ENCODE data around the gene ARID1A. TPM values are rescaled to one million over a fixed set of nuclear protein-coding genes. Genes with fewer than 3 reads are reported as not detected.
"Not testable (repeated sequence)": the region's sequence is repeated elsewhere in the genome, so short reads cannot be mapped to it uniquely, and the experiment has no call there.

The ARID1A gene
- total RNA-seq, 1 donor from 2014 or later, result 7.3 TPM

DNA sequence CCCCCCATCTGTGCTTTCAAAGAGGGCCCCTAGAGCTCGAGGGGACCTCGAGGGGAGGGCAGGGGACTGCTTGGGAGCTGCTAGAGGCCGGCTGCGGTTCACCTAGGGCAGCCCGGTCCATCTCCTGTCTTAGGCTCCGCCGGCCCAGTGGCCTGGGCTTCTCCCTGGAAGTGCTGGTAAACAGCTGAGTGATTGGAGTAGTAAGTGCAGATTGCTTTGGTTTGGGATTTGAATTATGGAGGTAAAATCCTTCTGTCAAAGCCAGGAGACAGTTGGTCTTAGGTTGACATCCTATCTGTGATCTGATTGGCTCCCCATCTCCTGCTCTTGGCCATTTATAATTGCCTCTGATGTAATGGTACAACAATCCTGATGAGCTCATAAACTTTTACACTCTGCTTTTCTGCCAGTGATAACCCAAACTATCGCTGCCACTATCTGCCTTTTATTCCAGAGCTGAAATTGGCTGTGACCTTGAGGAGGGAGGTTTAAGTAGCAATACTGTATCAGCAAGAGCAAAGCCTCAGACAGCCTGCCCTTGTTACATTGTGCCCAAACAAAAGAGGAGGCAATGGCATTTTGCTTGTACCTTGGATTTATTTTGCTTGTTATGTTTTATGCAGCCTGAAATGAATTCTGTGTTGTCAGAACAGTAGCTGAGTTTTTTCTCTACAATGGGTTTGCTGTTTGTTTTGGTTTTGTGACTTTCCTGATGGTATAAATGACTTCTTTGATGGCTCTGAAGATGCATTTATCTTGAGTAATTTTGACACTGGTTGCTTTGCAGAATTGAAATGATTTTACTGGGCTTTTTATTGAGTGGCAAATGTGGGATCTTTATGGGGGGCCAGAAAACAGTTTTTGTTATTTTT lies 2.4 kb downstream of the ARID1A start:
- DNase-seq (ENCODE audit: low read depth in 2 of 2), result peak; percentile 94 to 97

- no peak for DNase-seq (ENCODE audit: low read depth in 2 of 2)
Measured at GRCh38 chr1:26700711-26701110, 4.9 kb downstream of the ARID1A start.

- DNase-seq (ENCODE audit: low read depth in 2 of 2), result no peak
Measured at GRCh38 chr1:26701266-26701994, 5.6 kb downstream of the ARID1A start.

DNA sequence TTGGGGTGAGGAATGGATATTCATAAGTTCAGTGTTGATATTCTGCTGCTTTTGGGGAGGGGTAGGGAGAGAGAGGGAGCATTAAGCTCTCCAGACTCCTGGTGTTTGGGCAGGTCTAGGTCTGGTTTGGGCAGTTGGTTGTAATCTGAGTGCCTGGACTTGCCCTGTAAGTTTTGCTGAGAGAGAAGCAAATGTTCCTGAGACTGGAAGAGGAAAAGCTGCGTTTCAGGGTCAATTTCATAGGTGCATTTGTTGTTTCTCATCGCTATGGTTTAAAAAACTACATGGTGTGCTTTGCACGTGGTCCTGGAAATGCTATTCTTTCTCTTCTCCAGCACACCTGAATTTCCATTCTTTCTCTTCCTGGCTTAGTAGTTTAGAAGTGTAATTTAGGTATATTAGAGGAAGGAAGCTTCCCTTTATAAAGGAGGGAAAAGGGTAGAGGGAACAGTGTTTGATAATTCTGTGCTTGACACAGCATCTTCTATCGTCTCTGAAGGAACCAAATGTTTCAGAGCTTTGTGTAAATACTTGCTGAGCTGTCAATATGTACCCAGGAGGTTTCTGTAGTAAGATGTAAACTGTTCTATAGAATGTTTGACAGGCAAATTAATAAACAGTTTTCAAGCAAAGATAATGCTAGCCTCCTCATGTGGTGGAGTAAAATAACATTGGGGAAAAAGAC lies 6.3 kb downstream of the ARID1A start:
- no peak for DNase-seq (ENCODE audit: low read depth in 2 of 2)

DNA sequence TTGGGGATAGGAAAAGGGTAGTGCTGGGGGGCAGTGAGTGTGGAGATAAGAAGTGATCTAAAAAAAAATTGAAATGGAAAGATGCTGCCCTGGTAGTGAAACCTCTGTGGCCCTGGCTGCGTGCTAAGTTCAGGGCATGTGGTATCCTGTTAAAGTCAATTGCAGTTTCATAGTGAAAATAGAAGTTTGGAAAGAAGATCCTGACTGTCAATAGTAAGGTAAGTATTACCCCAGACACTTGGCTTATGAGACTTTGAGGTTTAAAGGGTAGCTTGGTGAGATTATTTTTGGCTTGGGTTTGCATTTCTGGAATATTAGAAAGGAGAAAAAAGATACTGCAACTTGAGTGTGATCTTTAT lies 6.8 kb downstream of the ARID1A start:
- DNase-seq (ENCODE audit: low read depth in 2 of 2), result no peak

GRCh38 chr1:26703478-26703877 lies 7.7 kb downstream of the ARID1A start:
- no peak for DNase-seq (ENCODE audit: low read depth in 2 of 2)

DNA sequence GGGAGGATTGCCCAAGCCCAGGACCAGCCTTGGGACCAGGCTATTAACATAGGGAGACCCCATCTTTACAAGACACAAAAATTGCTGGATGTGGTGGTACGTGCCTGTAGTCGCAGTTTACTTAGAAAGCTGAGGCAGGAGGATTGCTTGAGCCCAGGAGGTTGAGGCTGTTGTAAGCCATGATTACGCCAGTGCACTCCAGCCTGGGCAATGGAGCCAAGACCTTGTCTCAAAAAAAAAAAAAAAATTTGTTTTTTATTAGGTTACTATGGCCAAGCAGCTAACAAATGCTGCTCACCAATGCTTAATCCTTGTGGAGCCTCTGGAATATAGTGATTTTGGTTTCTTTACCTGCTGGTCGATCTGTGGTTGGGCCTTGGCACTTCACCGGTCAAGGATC lies 8.8 kb downstream of the ARID1A start:
- no peak for DNase-seq (ENCODE audit: low read depth in 2 of 2)

DNA sequence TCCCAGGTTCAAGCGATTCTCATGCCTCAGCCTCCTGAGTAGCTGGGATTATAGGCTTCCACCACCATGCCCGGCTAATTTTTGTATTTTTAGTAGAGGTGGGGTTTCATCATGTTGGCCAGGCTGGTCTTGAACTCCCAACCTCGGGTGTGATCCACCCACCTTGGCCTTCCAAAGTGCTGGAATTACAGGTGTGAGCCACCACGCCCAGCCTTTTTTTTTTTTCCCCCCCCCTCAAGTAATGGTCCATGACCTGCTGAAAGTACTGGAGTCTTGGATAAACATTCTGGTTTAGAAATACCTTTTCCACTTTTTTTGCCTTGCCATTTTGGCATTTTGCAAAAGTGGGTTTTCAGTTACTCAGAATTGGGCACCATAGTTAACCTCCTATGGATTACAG lies 9.4 kb downstream of the ARID1A start:
- not testable (repeated sequence) for DNase-seq (ENCODE audit: low read depth in 2 of 2)

DNA sequence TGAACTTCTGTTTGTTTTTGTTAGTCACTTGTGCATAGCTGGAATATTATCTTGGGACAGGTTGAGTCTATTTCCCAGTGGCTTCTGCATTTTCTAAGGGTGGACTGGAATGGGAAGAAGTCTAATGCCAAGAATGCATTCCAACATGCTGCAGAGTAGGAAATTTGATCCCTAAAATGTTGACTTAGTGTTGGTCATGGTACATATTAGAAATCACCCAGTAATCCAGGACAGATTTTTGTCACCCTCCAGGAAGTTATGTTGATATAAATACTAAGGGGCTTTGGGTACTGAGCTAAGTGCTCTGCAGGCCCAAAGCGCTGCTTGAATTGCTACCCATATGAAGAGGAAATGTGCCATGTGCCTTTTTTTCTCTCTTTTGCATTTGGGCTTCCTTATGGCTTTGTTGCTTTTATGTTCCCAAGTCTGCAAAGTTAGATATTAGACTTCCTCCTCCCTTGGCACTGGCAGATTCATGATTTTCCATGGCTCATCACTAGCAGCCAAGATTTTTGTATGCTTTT lies 10.0 kb downstream of the ARID1A start:
- peak in 1 of 2 donors; percentile 57 for DNase-seq (ENCODE audit: low read depth in 2 of 2)

DNA sequence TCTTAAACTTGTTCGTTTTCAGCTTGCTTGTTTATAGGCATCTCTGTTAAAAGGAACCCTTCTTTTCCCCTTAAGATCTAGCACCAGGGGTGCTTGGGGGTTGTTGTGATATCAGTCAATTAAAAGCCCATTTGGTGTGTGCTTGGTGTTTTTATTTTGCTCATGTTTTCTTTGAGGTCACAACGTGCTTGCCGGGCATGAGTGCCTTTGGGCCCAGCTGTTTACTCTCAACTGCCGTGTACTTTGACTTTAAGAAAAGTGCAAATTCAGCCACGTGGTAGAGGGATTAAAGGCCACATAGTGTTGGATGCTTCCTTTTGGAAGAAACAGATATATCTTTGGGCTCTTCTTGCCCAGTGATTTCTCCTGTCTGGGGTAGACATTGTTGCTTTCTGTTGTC lies 10.5 kb downstream of the ARID1A start:
- DNase-seq (ENCODE audit: low read depth in 2 of 2), result no peak

DNA sequence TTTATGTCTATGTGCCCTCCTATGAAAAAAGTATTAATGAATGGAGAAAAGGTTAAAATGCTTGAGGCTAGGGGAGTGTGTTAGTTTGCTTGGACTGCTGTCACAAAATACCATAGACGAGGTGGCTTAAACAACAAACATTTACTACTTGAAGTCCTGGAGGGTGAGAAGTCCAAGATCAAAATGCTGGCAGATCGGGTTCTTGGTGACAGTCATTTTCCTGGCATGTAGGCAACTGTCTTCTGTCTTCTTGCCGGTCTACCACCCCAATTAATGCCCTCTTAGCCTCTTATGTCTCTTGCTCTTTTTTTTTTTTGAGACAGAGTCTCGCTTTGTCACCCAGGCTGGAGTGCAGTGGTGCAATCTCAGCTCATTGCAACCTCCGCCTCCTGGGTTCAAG lies 15.0 kb downstream of the ARID1A start:
- DNase-seq (ENCODE audit: low read depth in 2 of 2), result no peak

GRCh38 chr1:26711777-26712176 lies 16.0 kb downstream of the ARID1A start:
- no peak for DNase-seq (ENCODE audit: low read depth in 2 of 2)

- no peak for DNase-seq (ENCODE audit: low read depth in 2 of 2)
Measured at GRCh38 chr1:26717017-26717491, 21.2 kb downstream of the ARID1A start.

DNA sequence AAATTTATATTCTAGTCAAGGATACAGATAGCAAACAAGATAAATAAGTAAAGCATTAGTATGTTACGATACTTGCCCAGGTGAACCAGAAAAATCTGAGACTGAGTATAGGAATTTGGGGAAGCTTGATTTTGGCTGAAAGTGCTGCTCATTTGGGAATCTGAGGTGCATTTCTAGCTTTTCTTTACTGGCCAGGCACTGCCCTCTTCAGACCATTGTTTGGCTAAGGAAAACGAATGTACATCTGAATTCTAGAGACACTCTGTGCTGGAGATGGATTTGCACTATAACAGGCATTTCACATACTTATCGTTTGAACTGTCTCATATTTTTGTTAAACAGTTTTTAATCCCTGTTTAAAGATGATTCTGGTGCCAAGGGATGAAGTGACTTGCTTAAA lies 23.4 kb downstream of the ARID1A start:
- peak in 1 of 2 donors; percentile 22 for DNase-seq (ENCODE audit: low read depth in 2 of 2)

- no peak for DNase-seq (ENCODE audit: low read depth in 2 of 2)
Measured at GRCh38 chr1:26721669-26722355, 26.0 kb downstream of the ARID1A start.

DNA sequence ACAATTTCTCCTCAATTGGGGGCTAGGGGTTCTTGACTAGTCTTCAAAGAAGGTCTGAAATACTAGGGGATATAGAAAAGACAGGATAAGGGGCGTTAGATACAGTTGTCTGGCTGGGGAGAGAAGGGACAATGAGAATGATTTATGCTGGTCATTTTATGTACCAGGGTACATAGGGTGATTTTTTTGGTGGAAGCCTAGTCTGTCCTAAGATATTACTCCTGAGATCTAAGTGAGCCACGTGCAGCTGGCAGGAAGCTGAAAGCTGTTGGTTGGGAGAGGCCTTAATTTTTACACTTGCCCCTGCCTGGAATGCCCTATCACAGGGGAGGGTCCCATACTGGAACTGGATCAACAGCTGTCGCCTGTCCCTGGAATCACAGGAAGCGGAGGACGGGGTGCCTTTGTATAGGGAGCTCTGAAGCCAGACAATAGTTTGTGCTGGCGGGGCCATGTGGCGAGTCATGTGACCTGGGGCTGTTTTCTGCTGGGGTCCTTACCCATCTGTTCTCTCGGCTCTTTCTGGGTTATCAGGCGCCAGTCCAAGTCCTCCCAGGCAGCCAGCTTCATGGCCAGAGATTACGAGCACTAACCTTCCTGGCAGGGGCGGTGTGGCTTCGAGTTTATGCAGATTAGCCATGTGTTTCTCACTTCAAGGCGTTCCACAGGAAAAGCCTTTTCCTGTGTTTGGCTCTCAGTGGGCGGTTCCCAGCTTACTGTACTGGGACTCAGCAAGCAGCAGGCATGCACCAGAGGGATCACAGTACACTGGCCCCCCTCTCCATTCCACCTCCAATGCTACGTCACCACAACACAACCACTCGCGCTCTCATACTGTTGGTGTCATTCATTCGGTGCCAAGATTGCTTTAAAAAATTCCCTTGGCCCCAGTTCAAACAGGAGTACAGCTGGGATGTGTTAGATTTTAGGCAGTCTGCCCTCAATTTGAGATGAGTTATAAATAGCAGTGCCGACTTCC lies 27.5 kb downstream of the ARID1A start:
- peak; percentile 98 to 99 for DNase-seq (ENCODE audit: low read depth in 2 of 2)

- no peak for DNase-seq (ENCODE audit: low read depth in 2 of 2)
Measured at GRCh38 chr1:26724118-26724517, 28.3 kb downstream of the ARID1A start.

DNA sequence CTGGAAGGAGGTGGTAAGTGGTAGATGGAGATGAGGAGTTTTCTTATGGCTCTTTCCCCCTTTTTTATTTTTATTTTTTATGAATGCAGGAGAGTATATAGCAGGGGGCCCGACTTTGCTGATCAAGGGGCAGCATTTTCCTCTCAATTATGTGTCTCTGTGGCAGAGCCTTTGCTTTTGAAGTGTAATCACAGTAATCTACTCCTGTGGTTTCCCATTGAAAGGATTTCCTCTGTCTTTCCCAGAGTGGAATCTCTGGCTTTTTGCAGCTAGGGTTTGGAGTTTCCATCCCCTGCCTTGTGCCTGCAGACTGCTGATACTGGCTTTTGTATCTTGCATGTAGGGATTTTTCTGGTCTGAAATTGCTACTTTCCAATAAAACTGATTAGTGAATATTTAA lies 29.1 kb downstream of the ARID1A start:
- DNase-seq (ENCODE audit: low read depth in 2 of 2), result no peak

GRCh38 chr1:26725904-26726303 lies 30.1 kb downstream of the ARID1A start:
- DNase-seq (ENCODE audit: low read depth in 2 of 2), result peak in 1 of 2 donors; percentile 17

- no peak for DNase-seq (ENCODE audit: low read depth in 2 of 2)
Measured at GRCh38 chr1:26726784-26727183, 31.0 kb downstream of the ARID1A start.
